Left ventricle myocardium superior (tissue), 1 donor: Measurements from ENCODE around the gene ARAP2. TPM values are rescaled to one million over a fixed set of nuclear protein-coding genes. Genes with fewer than 3 reads are reported as not detected.

ENCODE experiments used
- ATAC-seq: fragments of 200-7000 bp; cut with Tn5 transposase; one replicate; pipeline ENCODE4 v1.9.1; 2020; ENCODE audit warnings: mild to moderate bottlenecking, moderate library complexity
- DNase-seq: peaks from one replicate; pipeline ENCODE4 v3.0.0-alpha.2; 2020
- intact Hi-C: fragments of 100-400 bp; cut with micrococcal nuclease; formaldehyde crosslinking; loops from one replicate; pipeline ENCODE4 v1.11.0; 2022
- total RNA-seq: library from RNA; stranded (reverse); fragmentation: NEBNext Ultra II Directional; extraction: Animal tissue kit (Norgen Biotek cat#: 25700); gene quantifications from one replicate; pipeline ENCODE4 v1.2.1, GENCODE V29; 2021
- donor health status: DM: no; HTN: yes; CAD: no; lungs with severe emphysema.

Gene ARAP2
- total RNA-seq, 1 donor from 2014 or later: 2.7 TPM

- intact Hi-C loops: no loop called here
- no peak for DNase-seq
- ATAC-seq: no peak
Observed at GRCh38 chr4:36264207-36264826, 20.0 kb upstream of the ARAP2 start.

- intact Hi-C loops: no loop called here
- DNase-seq (no peak), ATAC-seq (no peak)
Observed at GRCh38 chr4:36260731-36261130, 16.4 kb upstream of the ARAP2 start.

GRCh38 chr4:36256398-36256891, 12.1 kb upstream of the ARAP2 start:
- no peak for DNase-seq
- ATAC-seq: peak; percentile 68
- intact Hi-C loops: no loop called here

- intact Hi-C loops: no loop called here
- ATAC-seq (peak; percentile 45), DNase-seq (no peak)
Observed at GRCh38 chr4:36255577-36255976, 11.3 kb upstream of the ARAP2 start.

GRCh38 chr4:36254371-36254770, 10.1 kb upstream of the ARAP2 start:
- DNase-seq (no peak), ATAC-seq (no peak)
- intact Hi-C loops: no loop called here

GRCh38 chr4:36251983-36252382, 7.7 kb upstream of the ARAP2 start:
- ATAC-seq (no peak), DNase-seq (no peak)
- intact Hi-C loops: no loop called here

GRCh38 chr4:36249610-36250009, 5.3 kb upstream of the ARAP2 start:
- intact Hi-C loops: no loop called here

GRCh38 chr4:36243355-36244256, 708 bp downstream of the ARAP2 start:
- intact Hi-C loops: no loop called here
- ATAC-seq (peak; percentile 82), DNase-seq (peak; percentile 71)

More at GRCh38 chr4:36249610-36250009, 5.3 kb upstream of the ARAP2 start:
- DNase-seq: no peak
- no peak for ATAC-seq

- DNase-seq (no peak), ATAC-seq (no peak)
- intact Hi-C loops: no loop called here
Observed at GRCh38 chr4:36242629-36243354, 1.5 kb downstream of the ARAP2 start.

GRCh38 chr4:36241771-36242170, 2.5 kb downstream of the ARAP2 start:
- DNase-seq (no peak), ATAC-seq (no peak)
- intact Hi-C loops: no loop called here

- no peak for DNase-seq
- intact Hi-C loops: no loop called here
- ATAC-seq: no peak
Observed at GRCh38 chr4:36237366-36238313, 6.7 kb downstream of the ARAP2 start.

- DNase-seq (no peak), ATAC-seq (no peak)
- intact Hi-C loops: no loop called here
Observed at GRCh38 chr4:36236159-36236558, 8.2 kb downstream of the ARAP2 start.

GRCh38 chr4:36235306-36235705, 9.0 kb downstream of the ARAP2 start:
- no peak for DNase-seq

GRCh38 chr4:36233567-36234266, 10.6 kb downstream of the ARAP2 start:
- intact Hi-C loops: no loop called here
- DNase-seq: no peak
- ATAC-seq: no peak

More at GRCh38 chr4:36235306-36235705, 9.0 kb downstream of the ARAP2 start:
- intact Hi-C loops: no loop called here
- ATAC-seq: no peak

GRCh38 chr4:36230534-36230933, 13.8 kb downstream of the ARAP2 start:
- DNase-seq: no peak
- ATAC-seq: no peak
- intact Hi-C loops: no loop called here

- intact Hi-C loops: no loop called here
- no peak for ATAC-seq
Observed at GRCh38 chr4:36227913-36228312, 16.4 kb downstream of the ARAP2 start.

GRCh38 chr4:36226430-36227227, 17.7 kb downstream of the ARAP2 start:
- intact Hi-C loops: no loop called here
- ATAC-seq: no peak
- no peak for DNase-seq

More at GRCh38 chr4:36227913-36228312, 16.4 kb downstream of the ARAP2 start:
- no peak for DNase-seq
